NCI-H526 treated with DMSO at 0.1 percent for 48 hours (cell line): ENCODE results near the gene ISG20L2.

Experiments
- DNase-seq: peaks from one replicate; lab custom pipeline; 2025; lab: John Stamatoyannopoulos, UW

Gene ISG20L2

GRCh38 chr1:156752843-156753482 lies 24.4 kb upstream of the ISG20L2 start:
- DNase-seq: peak; percentile 57

DNA sequence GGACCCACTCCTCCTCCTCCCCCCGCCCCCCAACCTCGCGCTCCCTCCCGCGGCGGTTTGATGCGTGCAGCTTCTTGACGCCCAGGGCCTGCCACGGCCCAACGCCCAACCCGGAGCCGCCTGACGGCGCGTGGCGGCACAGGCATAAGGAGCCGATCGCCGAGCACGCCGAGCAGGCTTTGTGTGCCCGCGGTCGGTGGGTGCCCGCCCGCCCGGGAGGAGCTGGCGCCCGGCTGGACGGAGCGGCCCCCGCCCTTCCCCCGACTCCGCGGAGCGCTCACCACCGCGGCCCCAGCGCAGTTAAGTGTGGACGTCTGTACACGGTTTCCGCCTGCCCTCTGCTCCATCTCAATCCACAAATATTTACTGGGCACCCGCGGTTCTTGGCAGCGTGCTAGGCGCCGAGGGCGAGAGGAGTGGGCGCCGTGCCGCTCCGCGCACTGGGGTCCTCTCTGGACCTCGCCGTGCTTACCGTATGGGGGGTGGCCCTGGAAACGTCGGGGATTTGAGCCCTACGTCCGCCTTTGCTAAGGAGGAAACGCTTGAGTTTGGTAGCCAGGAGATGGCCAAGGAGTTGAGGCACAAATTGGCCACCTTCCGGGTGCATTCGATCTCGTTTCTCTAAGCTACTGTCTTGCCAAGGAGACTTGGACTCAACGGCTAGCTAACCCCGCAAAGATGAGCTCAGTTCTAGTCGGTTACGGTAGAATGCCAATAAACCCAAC lies 23.4 kb upstream of the ISG20L2 start:
- peak; percentile 97 for DNase-seq

GRCh38 chr1:156751451-156751756 lies 22.8 kb upstream of the ISG20L2 start, which contains the start of gene HDGF:
Gene HDGF (minus strand): TSS chr1:156751675. CDS start chr1:156751429, 246 bp downstream.
- no peak for DNase-seq

GRCh38 chr1:156750711-156751450 lies 22.3 kb upstream of the ISG20L2 start:
- no peak for DNase-seq

GRCh38 chr1:156750191-156750672 lies 21.7 kb upstream of the ISG20L2 start:
- DNase-seq: peak; percentile 59

- DNase-seq: no peak
Measured at GRCh38 chr1:156749419-156750118, 21.0 kb upstream of the ISG20L2 start.

DNA sequence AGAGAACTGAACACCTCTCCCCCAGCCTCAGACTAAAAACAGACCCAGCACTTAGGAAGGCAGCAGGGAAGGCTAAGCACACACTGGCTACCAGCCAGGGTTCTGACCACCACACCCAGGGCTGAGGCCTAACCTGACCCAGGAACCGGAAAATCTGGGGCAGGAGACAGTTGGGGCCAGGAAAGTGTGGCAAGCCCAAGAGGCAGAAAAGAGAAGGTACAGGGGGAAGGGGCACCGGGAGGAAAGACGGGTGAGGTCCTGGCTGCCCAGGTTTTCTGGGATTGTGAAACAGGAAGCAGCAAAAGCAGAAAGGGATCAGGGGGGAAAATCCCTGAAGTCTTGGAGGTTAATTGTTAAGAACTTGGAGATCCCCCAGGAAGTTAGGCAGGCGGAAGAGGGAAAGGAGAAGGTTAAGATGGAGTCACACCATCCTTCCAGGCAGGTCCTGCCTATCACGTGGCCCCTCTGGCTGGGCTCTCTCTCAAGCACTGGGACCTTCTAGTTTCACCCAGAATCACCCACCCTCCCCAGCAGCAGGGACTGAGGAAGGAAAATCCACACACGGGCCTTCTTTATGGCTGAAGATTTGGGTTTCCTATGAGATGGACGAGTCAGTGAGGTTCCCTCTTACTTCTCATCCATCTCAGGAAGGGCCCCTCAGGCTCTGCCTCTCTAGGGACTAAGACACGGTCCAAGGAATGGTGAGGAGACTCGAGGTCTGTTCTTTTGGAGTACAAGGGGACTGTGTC lies 20.3 kb upstream of the ISG20L2 start:
- DNase-seq: no peak

DNA sequence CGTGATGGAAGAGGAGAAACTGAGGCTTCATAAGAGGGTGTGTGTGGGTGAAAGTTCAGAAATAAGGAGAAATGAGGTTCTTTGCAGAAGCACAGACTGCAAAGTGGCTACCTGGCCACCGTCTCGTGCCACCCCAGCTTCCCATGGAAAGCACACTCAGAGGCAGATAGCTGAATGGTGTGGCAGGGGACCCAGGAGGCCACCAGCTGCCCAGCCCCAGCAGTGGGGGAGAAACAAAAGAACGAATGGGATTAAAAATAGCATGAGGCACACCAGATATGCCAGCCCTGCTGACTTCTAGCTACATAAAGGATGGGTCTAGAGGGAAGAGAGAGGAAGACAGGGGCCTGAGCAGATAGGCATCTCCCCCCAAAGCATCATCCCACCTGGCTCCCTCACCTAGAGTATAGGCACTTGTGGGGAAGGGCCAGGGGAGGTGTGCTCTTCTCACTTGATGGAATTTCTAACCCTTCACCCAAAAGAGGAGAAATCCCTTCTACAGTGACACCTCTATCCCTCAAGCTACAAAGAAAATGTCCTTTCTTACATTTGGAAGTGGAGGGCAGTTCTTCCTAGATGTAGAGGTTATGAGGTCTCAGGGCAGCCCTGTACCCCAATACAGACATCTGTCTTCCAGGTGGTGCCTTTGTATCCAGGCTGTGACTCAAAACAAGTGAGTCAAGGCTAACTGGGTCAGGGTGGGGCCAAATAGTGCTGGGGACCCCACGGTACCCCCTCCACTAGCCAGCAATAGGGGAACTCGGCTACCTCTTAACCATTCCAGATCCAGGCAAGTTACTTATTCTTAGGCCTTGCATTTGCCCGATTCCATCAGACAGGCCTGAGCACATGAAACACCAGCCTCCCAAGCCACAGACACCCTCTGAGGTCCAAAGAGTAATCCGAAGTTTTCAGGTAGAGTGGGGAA lies 19.4 kb upstream of the ISG20L2 start:
- DNase-seq: no peak

GRCh38 chr1:156746728-156747631 lies 18.4 kb upstream of the ISG20L2 start:
- DNase-seq: peak; percentile 55

- peak; percentile 48 for DNase-seq
Measured at GRCh38 chr1:156746406-156746727, 17.8 kb upstream of the ISG20L2 start.

- no peak for DNase-seq
Measured at GRCh38 chr1:156745881-156746280, 17.3 kb upstream of the ISG20L2 start.

- no peak for DNase-seq
Measured at GRCh38 chr1:156744786-156745419, 16.3 kb upstream of the ISG20L2 start.

GRCh38 chr1:156744344-156744743 lies 15.8 kb upstream of the ISG20L2 start:
- no peak for DNase-seq

GRCh38 chr1:156743367-156744302 lies 15.1 kb upstream of the ISG20L2 start:
- DNase-seq: no peak

DNA sequence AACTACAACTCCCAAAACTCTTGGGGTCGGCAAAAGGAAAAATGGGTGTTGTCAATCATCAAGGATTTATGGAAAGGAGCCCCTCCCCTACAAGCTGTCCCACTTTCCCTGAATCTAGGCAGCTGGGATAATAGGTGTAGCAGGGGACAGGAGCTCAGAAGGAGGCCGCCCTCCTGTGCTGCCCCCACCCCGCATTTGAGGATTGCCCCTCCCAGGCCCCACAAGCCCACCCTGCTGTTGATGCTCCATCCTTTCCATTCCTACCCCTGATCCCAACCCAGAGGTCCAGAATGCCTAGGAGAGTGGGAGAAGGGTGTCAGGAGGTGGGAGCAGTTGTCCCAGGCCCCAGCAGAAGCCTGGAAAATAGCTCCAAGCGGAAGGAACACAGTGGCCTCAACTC lies 14.2 kb upstream of the ISG20L2 start:
- DNase-seq: no peak

DNA sequence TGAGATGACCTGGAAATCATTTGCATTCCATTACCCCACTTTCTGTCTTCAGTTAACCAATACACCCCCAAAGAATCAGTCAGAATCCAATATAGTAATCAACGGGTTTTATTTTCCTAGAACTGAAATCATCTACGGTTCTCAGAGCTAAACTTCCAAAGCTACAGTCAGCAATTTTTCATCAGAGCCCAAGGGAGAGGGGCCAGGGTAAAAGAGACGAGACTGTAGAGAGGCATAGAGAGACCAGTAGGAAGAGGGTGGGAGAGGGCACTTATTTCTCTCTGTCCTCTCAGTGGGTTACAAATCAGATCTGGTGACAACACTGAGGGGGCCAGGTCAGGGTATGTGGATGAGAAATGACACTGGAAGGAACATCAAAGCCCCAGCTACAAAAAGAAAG lies 13.5 kb upstream of the ISG20L2 start:
- no peak for DNase-seq

DNA sequence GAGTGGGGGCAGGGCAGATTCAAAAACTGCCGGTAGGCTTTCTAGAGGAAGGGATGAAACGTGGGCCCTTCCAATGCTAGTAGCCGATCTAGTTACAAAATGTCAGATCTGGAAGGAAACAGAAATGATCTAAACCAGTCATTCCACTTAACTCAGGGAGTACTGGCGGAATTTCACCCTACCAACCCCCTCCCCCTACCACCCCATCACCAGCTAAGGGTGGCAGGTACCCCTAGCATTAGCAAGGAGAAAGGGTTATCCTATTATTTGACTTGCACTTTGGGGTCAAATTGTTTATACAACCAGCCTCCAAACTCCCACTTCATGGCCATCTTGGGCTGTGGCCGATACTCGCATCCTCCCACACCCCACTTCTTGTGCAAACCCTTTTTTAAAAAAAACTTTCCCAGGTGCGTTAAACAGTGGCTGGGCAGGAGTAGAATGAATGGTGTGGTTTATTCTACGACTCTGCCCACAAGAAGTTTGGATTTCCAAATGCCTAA lies 13.0 kb upstream of the ISG20L2 start:
- DNase-seq: no peak
